IMR-90 (cell line): ENCODE data around the gene CALN1. TPM values are rescaled to one million over a fixed set of nuclear protein-coding genes. Genes with fewer than 3 reads are reported as not detected.

ENCODE experiments used
- ATAC-seq: fragments of 200-7000 bp; cut with Tn5 transposase; 2 replicates; pipeline ENCODE4 v1.9.1; 2020; ENCODE audit warnings: low read depth, mild to moderate bottlenecking, moderate library complexity
- BruUV-seq: library from RNA; stranded (reverse); fragments of 400-500 nt; replicated peaks from 2 replicates; lab custom pipeline; 2021; lab: Mats Ljungman, UMichigan
- CTCF ChIA-PET: fragments of 300-600 bp; formaldehyde crosslinking; extraction: SDS; loops from one replicate; lab custom pipeline; 2021; ENCODE audit warnings: antibody characterized with exemption; lab: Yijun Ruan, JAX
- POLR2A ChIA-PET: fragments of 300-600 bp; sonication (Branson Sonifier 250); formaldehyde crosslinking; loops from one replicate; lab custom pipeline; 2022; ENCODE audit warnings: antibody characterized with exemption; ENCODE audit not compliant: unreplicated experiment; lab: Charles Lee
- DNase-seq: peaks from one replicate; pipeline ENCODE4 v3.0.0; 2013
- H2AFZ ChIP-seq: replicated peaks from 2 replicates; pipeline ENCODE3; 2013; ENCODE audit warnings: low read length, mild to moderate bottlenecking; ENCODE audit not compliant: poor library complexity
- H2AK5ac ChIP-seq: 2 replicates; pipeline ENCODE4 v1.6.1; 2013; ENCODE audit warnings: low read depth, low read length, inconsistent platforms
- H2AK9ac ChIP-seq: replicated peaks from 2 replicates; pipeline ENCODE3; 2013; ENCODE audit warnings: mild to moderate bottlenecking, low read depth, low read length, moderate library complexity; ENCODE audit not compliant: poor library complexity
- H2BK120ac ChIP-seq: 2 replicates; pipeline ENCODE4 v1.6.1; 2013; ENCODE audit warnings: low read depth, low read length, inconsistent platforms
- H2BK15ac ChIP-seq: 3 replicates; pipeline ENCODE4 v1.6.1; 2013; ENCODE audit warnings: low read depth, low read length, inconsistent platforms
- H2BK20ac ChIP-seq: 2 replicates; pipeline ENCODE4 v1.6.1; 2013; ENCODE audit warnings: low read depth, mild to moderate bottlenecking, inconsistent platforms, low read length, moderate library complexity
- H2BK5ac ChIP-seq: 2 replicates; pipeline ENCODE4 v1.6.1; 2013; ENCODE audit warnings: mild to moderate bottlenecking, low read depth, low read length, inconsistent platforms; ENCODE audit not compliant: poor library complexity, severe bottlenecking
- H3K14ac ChIP-seq: replicated peaks from 2 replicates; pipeline ENCODE4 v1.6.1; 2013; ENCODE audit warnings: low read depth, low read length, inconsistent platforms
- H3K18ac ChIP-seq: 2 replicates; pipeline ENCODE4 v1.6.1; 2013; ENCODE audit warnings: low read depth, low read length, control low read depth
- H3K23ac ChIP-seq: 2 replicates; pipeline ENCODE4 v1.6.1; 2013; ENCODE audit warnings: low read depth, low read length, inconsistent platforms
- H3K27ac ChIP-seq: 2 replicates; pipeline ENCODE4 v1.5.1; 2013; ENCODE audit warnings: mild to moderate bottlenecking, control low read depth, low read length; ENCODE audit not compliant: insufficient read depth
- H3K27me3 ChIP-seq: 2 replicates; pipeline ENCODE4 v1.6.1; 2013; ENCODE audit warnings: low read length; ENCODE audit not compliant: control insufficient read depth, insufficient read depth
- H3K36me3 ChIP-seq: 2 replicates; pipeline ENCODE4 v1.6.1; 2013; ENCODE audit warnings: low read length, mixed read lengths; ENCODE audit not compliant: control insufficient read depth, insufficient read depth
- H3K4ac ChIP-seq: 2 replicates; pipeline ENCODE4 v1.6.1; 2013; ENCODE audit warnings: low read depth, low read length, inconsistent platforms
- H3K4me1 ChIP-seq: 2 replicates; pipeline ENCODE4 v1.6.1; 2013; ENCODE audit warnings: low read length, mixed read lengths; ENCODE audit not compliant: control insufficient read depth, insufficient read depth
- H3K4me2 ChIP-seq: 2 replicates; pipeline ENCODE4 v1.6.1; 2013; ENCODE audit warnings: low read depth, mild to moderate bottlenecking, control low read depth, low read length, moderate library complexity
- H3K4me3 ChIP-seq: 2 replicates; pipeline ENCODE4 v1.5.1; 2013; ENCODE audit warnings: low read depth, mild to moderate bottlenecking, control low read depth, low read length, moderate library complexity; ENCODE audit not compliant: insufficient read depth
- H3K56ac ChIP-seq: 2 replicates; pipeline ENCODE4 v1.6.1; 2013; ENCODE audit warnings: low read length, inconsistent platforms; ENCODE audit not compliant: insufficient read depth; ENCODE audit errors: extremely low read depth
- H3K79me1 ChIP-seq, 2 experiments: 2 replicates each; pipeline ENCODE4 v1.6.1; 2013; ENCODE audit warnings: low read length in 2 of 2, inconsistent platforms in 1 of 2, low read depth in 1 of 2
- H3K9ac ChIP-seq: 2 replicates; pipeline ENCODE4 v1.6.1; 2013; ENCODE audit warnings: low read depth, low read length, control low read depth
- H3K9me1 ChIP-seq: 2 replicates; pipeline ENCODE4 v1.6.1; 2013; ENCODE audit warnings: low read length, inconsistent platforms; ENCODE audit not compliant: insufficient read depth
- H3K9me3 ChIP-seq: 2 replicates; pipeline ENCODE4 v1.6.1; 2013; ENCODE audit warnings: low read length; ENCODE audit not compliant: control insufficient read depth, insufficient read depth
- H4K20me1 ChIP-seq: 2 replicates; pipeline ENCODE4 v1.6.1; 2013; ENCODE audit warnings: low read length, inconsistent platforms; ENCODE audit not compliant: insufficient read depth
- H4K5ac ChIP-seq: 2 replicates; pipeline ENCODE4 v1.6.1; 2013; ENCODE audit warnings: mild to moderate bottlenecking, low read depth, low read length, control low read depth
- H4K8ac ChIP-seq, 2 experiments: 2 replicates each; pipeline ENCODE4 v1.6.1; 2013; ENCODE audit warnings: low read depth in 2 of 2, low read length in 2 of 2, control low read depth in 1 of 2, inconsistent platforms in 1 of 2
- H4K91ac ChIP-seq: 2 replicates; pipeline ENCODE4 v1.6.1; 2013; ENCODE audit warnings: low read depth, low read length, inconsistent platforms; ENCODE audit not compliant: insufficient read depth
- BHLHE40 ChIP-seq: fragments of 150-350 bp; IDR thresholded peaks from 2 replicates; pipeline ENCODE4 v1.6.1; 2016; ENCODE audit warnings: mild to moderate bottlenecking, low read depth, low read length
- ELK1 ChIP-seq: fragments of 150-350 bp; IDR thresholded peaks from 2 replicates; pipeline ENCODE4 v1.6.1; 2016; ENCODE audit warnings: low read depth, mild to moderate bottlenecking, low read length, moderate library complexity, borderline replicate concordance
- NFE2L2 ChIP-seq: fragments of 150-350 bp; IDR thresholded peaks from 2 replicates; pipeline ENCODE4 v1.6.1; 2016; ENCODE audit warnings: low read depth, mild to moderate bottlenecking, low read length
- RCOR1 ChIP-seq: IDR thresholded peaks from 2 replicates; pipeline ENCODE4 v1.6.1; 2012; ENCODE audit warnings: mild to moderate bottlenecking, low read length, improper control_type of control experiment; ENCODE audit not compliant: insufficient replicate concordance
- SMC3 ChIP-seq: fragments of 150-350 bp; IDR thresholded peaks from 2 replicates; pipeline ENCODE4 v1.6.1; 2016; ENCODE audit warnings: low read depth, mild to moderate bottlenecking, antibody characterized with exemption, low read length, moderate library complexity
- WGBS, 2 experiments: methylation state at CpG; one replicate each; pipeline versions ENCODE4 v1.1.5 to v1.1.7; 2013; ENCODE audit warnings: missing lambda C conversion rate in 2 of 2; ENCODE audit not compliant: insufficient read length in 1 of 2; ENCODE audit errors: extremely low coverage in 2 of 2; 5-methylcytosine and 5-hydroxymethylcytosine counted together
- dilution Hi-C: fragments of 300-500 bp; cut with HindIII; formaldehyde crosslinking; loops from one replicate; pipeline ENCODE4 v1.14.3; 2018; ENCODE audit warnings: low sequenced_read_pairs; ENCODE audit not compliant: unreplicated experiment
- in situ Hi-C: fragments of 300-500 bp; cut with MboI; formaldehyde crosslinking; loops from 3 replicates; pipeline ENCODE4 v1.14.3; 2019; ENCODE audit warnings: low sequenced_read_pairs, inconsistent platforms, mixed read lengths
- intact Hi-C: fragments of 100-400 bp; cut with micrococcal nuclease; formaldehyde crosslinking; loops from 2 replicates; pipeline ENCODE4 v1.10.0; 2022
- polyA plus RNA-seq, 3 experiments: library from polyadenylated mRNA; depleted of rRNA; stranded (reverse); fragments of >200 nt; gene quantifications; 2 replicates each; pipeline ENCODE4 v1.2.3, GENCODE V29; 2012; ENCODE audit warnings: low replicate concordance in 1 of 3
- total RNA-seq: library from RNA; depleted of rRNA; stranded (reverse); fragments of >200 nt; gene quantifications from 2 replicates; pipeline ENCODE4 v1.2.3, GENCODE V29; 2012
- TF ChIP-seq, protein P1 (sequence below): fragments of 150-350 bp; IDR thresholded peaks from 2 replicates; pipeline ENCODE4 v1.6.1; 2017; ENCODE audit warnings: mild to moderate bottlenecking, antibody characterized with exemption, low read length, low read depth

CALN1 gene
- total and polyA plus RNA-seq, 2 of the 4 experiments (the other 2 are of a cell fraction), result not detected

GRCh38 chr7:72336632-72337389, 75.3 kb downstream of the CALN1 start:
- no peak for DNase-seq

More at GRCh38 chr7:72336632-72337389, 75.3 kb downstream of the CALN1 start:
- BruUV-seq, result no TSS peak
- intact Hi-C loops (no loop called here), dilution Hi-C loops (no loop called here), in situ Hi-C loops (no loop called here)
- no peak for TF ChIP-seq RCOR1
- no peak for TF ChIP-seq NFE2L2
- TF ChIP-seq ELK1, result no peak
- TF ChIP-seq SMC3, result no peak
- TF ChIP-seq, protein P1, sequence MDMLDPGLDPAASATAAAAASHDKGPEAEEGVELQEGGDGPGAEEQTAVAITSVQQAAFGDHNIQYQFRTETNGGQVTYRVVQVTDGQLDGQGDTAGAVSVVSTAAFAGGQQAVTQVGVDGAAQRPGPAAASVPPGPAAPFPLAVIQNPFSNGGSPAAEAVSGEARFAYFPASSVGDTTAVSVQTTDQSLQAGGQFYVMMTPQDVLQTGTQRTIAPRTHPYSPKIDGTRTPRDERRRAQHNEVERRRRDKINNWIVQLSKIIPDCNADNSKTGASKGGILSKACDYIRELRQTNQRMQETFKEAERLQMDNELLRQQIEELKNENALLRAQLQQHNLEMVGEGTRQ, result no peak
- no peak for TF ChIP-seq BHLHE40
- no peak overlapping the region for H3K18ac ChIP-seq
- H3K4me3 ChIP-seq, result no peak overlapping the region
- no peak overlapping the region for H4K91ac ChIP-seq
- no peaks in the 10 kb centered on the region for H3K9me1 ChIP-seq
- H3K4me2 ChIP-seq, result no peak overlapping the region
- H3K56ac ChIP-seq, result no peak overlapping the region
- H3K27ac ChIP-seq, result no peak overlapping the region
- H2BK5ac ChIP-seq, result no peak overlapping the region
- no peak overlapping the region for H3K9ac ChIP-seq
- H3K4ac ChIP-seq, result no peak overlapping the region
- H3K23ac ChIP-seq, result no peak overlapping the region
- WGBS, 2 experiments, result 2% methylated on average over 44 of the region's 89 CpGs; no CpG with 5 or more reads in 1 of the 2 experiments
- no peak overlapping the region for H4K8ac ChIP-seq
- H3K9me3 ChIP-seq, result 0 out of 2 replicates have a peak, but pooled peaks cover 9% of the 10 kb centered on the region
- no peaks in the 10 kb centered on the region for H3K27me3 ChIP-seq
- no peaks in the 10 kb centered on the region for H3K4me1 ChIP-seq
- no peak overlapping the region for H2BK15ac ChIP-seq
- CTCF ChIA-PET, result no interaction called here
- no peaks in the 10 kb centered on the region for H3K79me1 ChIP-seq
- H3K14ac ChIP-seq, result no peak overlapping the region
- no peaks in the 10 kb centered on the region for H4K20me1 ChIP-seq
- ATAC-seq, result no peak
- no peak overlapping the region for H2AFZ ChIP-seq
- POLR2A ChIA-PET, result no interaction called here
- no peak overlapping the region for H2AK5ac ChIP-seq
- H4K5ac ChIP-seq, result no peak overlapping the region
- H2BK20ac ChIP-seq, result no peak overlapping the region
- H3K36me3 ChIP-seq, result no peaks in the 10 kb centered on the region
- H2BK120ac ChIP-seq, result no peak overlapping the region
- no peak overlapping the region for H2AK9ac ChIP-seq
